ENCODE results near the gene LYPLA2. TPM values are rescaled to one million over a fixed set of nuclear protein-coding genes. Genes with fewer than 3 reads are reported as not detected.

The LYPLA2 gene
- total and polyA plus RNA-seq, 2 of the 4 experiments (the other 2 are of a cell fraction): 44.3 to 78.6 TPM

DNA sequence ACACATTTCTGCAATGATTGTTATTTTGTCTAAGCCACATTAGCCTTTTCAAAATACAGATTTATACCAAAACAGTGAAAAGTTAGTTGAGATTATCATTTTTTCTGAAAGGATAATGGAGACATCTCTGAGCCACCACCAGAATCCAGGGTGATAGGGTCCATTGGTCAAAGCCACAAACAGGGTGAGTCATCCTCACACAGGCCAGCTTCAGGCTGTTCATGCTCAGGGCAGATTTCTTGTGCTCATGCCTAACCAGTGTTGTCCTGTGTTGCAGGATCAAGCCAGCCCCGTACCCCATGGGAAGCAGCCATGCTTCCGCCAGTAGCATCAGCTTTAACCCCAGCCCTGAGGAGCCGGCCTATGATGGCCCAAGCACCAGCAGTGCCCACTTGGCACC, 34.3 kb upstream of the LYPLA2 start:
- H3K9me1 ChIP-seq (ENCODE audit: insufficient read depth, low read length): 0 out of 2 replicates have a peak, but pooled peaks cover 4% of the 10 kb centered on the region
- H3K4me2 ChIP-seq (ENCODE audit: low read depth, low read length): no peak overlapping the region
- ChIA-PET POLR2A (ENCODE audit: unreplicated experiment) (no interaction called here), CTCF (no interaction called here)
- no CpG with 5 or more reads among the region's 3 CpGs for WGBS, 2 experiments (ENCODE audit: extremely low coverage in 2 of 2, insufficient read length in 1 of 2)
- no peak overlapping the region for H3K56ac ChIP-seq (ENCODE audit: extremely low read depth, insufficient read depth, low read length)
- peak; percentile 79 for ATAC-seq (ENCODE audit: low read depth)
- no peak overlapping the region for H2BK15ac ChIP-seq (ENCODE audit: low read depth, low read length)
- no peak overlapping the region for H2BK20ac ChIP-seq (ENCODE audit: low read depth, low read length)
- H2BK120ac ChIP-seq (ENCODE audit: low read depth, low read length): no peak overlapping the region
- no peak overlapping the region for H3K4ac ChIP-seq (ENCODE audit: low read depth, low read length)
- no peak overlapping the region for H4K91ac ChIP-seq (ENCODE audit: insufficient read depth, low read depth, low read length)
- H2BK5ac ChIP-seq (ENCODE audit: low read depth, low read length, poor library complexity, severe bottlenecking): no peak overlapping the region
- dilution Hi-C loops (cut with HindIII; ENCODE audit: low sequenced_read_pairs, unreplicated experiment): no loop called here
- BruUV-seq (replicated peaks): no TSS peak
- H4K5ac ChIP-seq (ENCODE audit: low read depth, low read length): no peak overlapping the region
- H3K36me3 ChIP-seq (ENCODE audit: control insufficient read depth, insufficient read depth, low read length): peaks cover 78% of the 10 kb centered on the region
- TF ChIP-seq POLR2A (IDR thresholded peaks at IDR 0.05; ENCODE audit: low read depth, low read length) (no peak), CHD1 (IDR thresholded peaks at IDR 0.05; ENCODE audit: low read depth, low read length) (no peak), FOS (IDR thresholded peaks at IDR 0.05; ENCODE audit: low read depth, low read length) (peak; percentile 61)
- H3K4me1 ChIP-seq (ENCODE audit: control insufficient read depth, insufficient read depth, low read length): peaks cover 2% of the 10 kb centered on the region; the same call in 1 of the 2 replicates
- DNase-seq: peak; percentile 72
- H3K27me3 ChIP-seq (ENCODE audit: control insufficient read depth, insufficient read depth, low read length): no peaks in the 10 kb centered on the region
- in situ Hi-C loops (cut with MboI; ENCODE audit: low sequenced_read_pairs): loop anchor here (10.0 kb wide), 1 partner anchor 212 kb away; no protein-coding TSS in a partner anchor
- no peaks in the 10 kb centered on the region for H3K9me3 ChIP-seq (ENCODE audit: control insufficient read depth, insufficient read depth, low read length)
- peaks cover 26 to 59% of the 10 kb centered on the region in 2 experiments for H3K79me1 ChIP-seq (ENCODE audit: low read depth in 1 of 2, low read length in 2 of 2)
- peaks cover 29% of the 10 kb centered on the region for H4K20me1 ChIP-seq (ENCODE audit: insufficient read depth, low read length)
- H2AK9ac ChIP-seq (replicated peaks; ENCODE audit: low read depth, low read length, poor library complexity): no peak overlapping the region
- no peak overlapping the region for H3K9ac ChIP-seq (ENCODE audit: low read depth, low read length)
- no peak overlapping the region for H2AFZ ChIP-seq (replicated peaks; ENCODE audit: low read length, poor library complexity)
- H3K14ac ChIP-seq (replicated peaks; ENCODE audit: low read depth, low read length): no peak overlapping the region
- H2AK5ac ChIP-seq (ENCODE audit: low read depth, low read length): no peak overlapping the region
- H3K18ac ChIP-seq (ENCODE audit: low read depth, low read length): no peak overlapping the region
- intact Hi-C loops (cut with micrococcal nuclease): no loop called here
- no peak overlapping the region for H3K23ac ChIP-seq (ENCODE audit: low read depth, low read length)
- H3K27ac ChIP-seq (ENCODE audit: insufficient read depth, low read length): no peak overlapping the region
- H4K8ac ChIP-seq (ENCODE audit: low read depth in 2 of 2, low read length in 2 of 2): no peak overlapping the region
- H3K4me3 ChIP-seq (ENCODE audit: insufficient read depth, low read depth, low read length): no peak overlapping the region

Measured in IMR-90 (cell line).